ENCODE measurements around the gene GPR55. TPM values are rescaled to one million over a fixed set of nuclear protein-coding genes. Genes with fewer than 3 reads are reported as not detected.

Gene GPR55
- total RNA-seq, 1 donor from 2014 or later, result not detected

GRCh38 chr2:230877116-230877758, 47.8 kb downstream of the GPR55 start:
- intact Hi-C loops (cut with DNase I), result no loop called here
- ATAC-seq (ENCODE audit: poor library complexity) (peak; percentile 8), DNase-seq (peak; percentile 37)

GRCh38 chr2:230875347-230876315, 49.4 kb downstream of the GPR55 start:
- ATAC-seq (ENCODE audit: poor library complexity), result no peak
- intact Hi-C loops (cut with DNase I), result no loop called here
- peak; percentile 20 for DNase-seq

GRCh38 chr2:230874876-230875275, 50.2 kb downstream of the GPR55 start:
- no peak for ATAC-seq (ENCODE audit: poor library complexity)
- DNase-seq, result peak; percentile 29
- intact Hi-C loops (cut with DNase I), result no loop called here

GRCh38 chr2:230874456-230874855, 50.6 kb downstream of the GPR55 start:
- intact Hi-C loops (cut with DNase I), result no loop called here
- DNase-seq (peak; percentile 35), ATAC-seq (ENCODE audit: poor library complexity) (no peak)

- ATAC-seq (ENCODE audit: poor library complexity), result no peak
These were observed 51.2 kb downstream of the GPR55 start for GRCh38 chr2:230873661-230874401.

GRCh38 chr2:230872968-230873660, 51.9 kb downstream of the GPR55 start:
- ATAC-seq (ENCODE audit: poor library complexity) (no peak), DNase-seq (peak; percentile 38)
- intact Hi-C loops (cut with DNase I), result no loop called here

More at GRCh38 chr2:230873661-230874401, 51.2 kb downstream of the GPR55 start:
- intact Hi-C loops (cut with DNase I), result no loop called here
- peak; percentile 26 for DNase-seq

GRCh38 chr2:230872151-230872967, 52.7 kb downstream of the GPR55 start:
- DNase-seq (peak; percentile 18), ATAC-seq (ENCODE audit: poor library complexity) (no peak)
- intact Hi-C loops (cut with DNase I), result no loop called here

GRCh38 chr2:230871361-230872150, 53.5 kb downstream of the GPR55 start:
- intact Hi-C loops (cut with DNase I), result no loop called here
- ATAC-seq (ENCODE audit: poor library complexity) (no peak), DNase-seq (peak; percentile 26)

GRCh38 chr2:230870544-230871360, 54.3 kb downstream of the GPR55 start:
- ATAC-seq (ENCODE audit: poor library complexity) (no peak), DNase-seq (peak; percentile 32)
- intact Hi-C loops (cut with DNase I), result no loop called here

- DNase-seq (peak; percentile 39), ATAC-seq (ENCODE audit: poor library complexity) (no peak)
- intact Hi-C loops (cut with DNase I), result no loop called here
These were observed 55.0 kb downstream of the GPR55 start for GRCh38 chr2:230869914-230870543.

GRCh38 chr2:230868947-230869913, 55.8 kb downstream of the GPR55 start:
- intact Hi-C loops (cut with DNase I), result no loop called here
- DNase-seq (no peak), ATAC-seq (ENCODE audit: poor library complexity) (no peak)

- DNase-seq (no peak), ATAC-seq (ENCODE audit: poor library complexity) (no peak)
- intact Hi-C loops (cut with DNase I), result no loop called here
These were observed 56.7 kb downstream of the GPR55 start for GRCh38 chr2:230868161-230868946.

- ATAC-seq (ENCODE audit: poor library complexity) (no peak), DNase-seq (no peak)
- intact Hi-C loops (cut with DNase I), result no loop called here
These were observed 58.1 kb downstream of the GPR55 start for GRCh38 chr2:230866756-230867523.
